Vagina (tissue), 2 donors: ENCODE data around the gene IRF8. TPM values are rescaled to one million over a fixed set of nuclear protein-coding genes. Genes with fewer than 3 reads are reported as not detected.

Source experiments
- DNase-seq, 2 donors: peaks; one replicate each; pipeline ENCODE4 v3.0.0-alpha.2; 2017; ENCODE audit errors: extremely low spot score in 2 of 2
- H3K27ac ChIP-seq: fragments of 200-600 bp; sonication (generic); one replicate; pipeline ENCODE4 v1.5.1; 2019
- H3K27me3 ChIP-seq: fragments of 200-600 bp; sonication (generic); one replicate; pipeline ENCODE4 v1.5.1; 2019
- H3K36me3 ChIP-seq, 2 donors: fragments of 200-600 bp; sonication (generic); one replicate each; pipeline ENCODE4 v1.5.1; 2017 to 2019
- H3K4me1 ChIP-seq: fragments of 200-600 bp; sonication (generic); one replicate; pipeline ENCODE4 v1.5.1; 2019
- H3K4me3 ChIP-seq, 2 donors: fragments of 200-600 bp; sonication (generic); 1 replicate in 1 of 2; 2 replicates in 1 of 2; pipeline ENCODE4 v1.5.1; 2016 to 2019
- H3K9me3 ChIP-seq: fragments of 200-600 bp; sonication (generic); one replicate; pipeline ENCODE4 v1.5.1; 2019
- CTCF ChIP-seq, 3 experiments: fragments of 450-650 bp in 2 of 3; fragments of 200-600 bp in 1 of 3; sonication (generic) in 1 of 3; IDR thresholded peaks; one replicate each; pipeline ENCODE4 v1.5.1; 2017 to 2019; ENCODE audit warnings: antibody characterized with exemption in 3 of 3, mild to moderate bottlenecking in 2 of 3, moderate library complexity in 2 of 3
- POLR2A ChIP-seq, 2 donors: fragments of 450-650 bp; IDR thresholded peaks; one replicate each; pipeline ENCODE4 v1.6.1; 2017; ENCODE audit warnings: antibody characterized with exemption in 2 of 2, mild to moderate bottlenecking in 2 of 2, moderate library complexity in 2 of 2
- POLR2AphosphoS5 ChIP-seq, 2 donors: sonication (generic); formaldehyde crosslinking; IDR thresholded peaks; one replicate each; pipeline ENCODE4 v1.9.0; 2017; ENCODE audit warnings: antibody characterized with exemption in 2 of 2, mild to moderate bottlenecking in 2 of 2, low read depth in 1 of 2; ENCODE audit not compliant: insufficient read depth in 1 of 2
- intact Hi-C: fragments of 100-400 bp; cut with DNase I; formaldehyde crosslinking; loops from one replicate; pipeline ENCODE4 v1.15.1; 2023
- total RNA-seq: library from RNA; depleted of rRNA; stranded (reverse); fragments of >200 nt; gene quantifications from one replicate; pipeline ENCODE4 v1.2.3, GENCODE V29; 2016

Gene IRF8
- total RNA-seq, 1 donor from 2014 or later, result 7.6 TPM

- no peak overlapping the region for H3K27ac ChIP-seq
- no peak overlapping the region for H3K4me3 ChIP-seq
- intact Hi-C loops, result no loop called here
- no peaks in the 10 kb centered on the region for H3K27me3 ChIP-seq
- H3K4me1 ChIP-seq, result no peaks in the 10 kb centered on the region
- no peaks in the 10 kb centered on the region for H3K36me3 ChIP-seq
- no peak for DNase-seq
- H3K9me3 ChIP-seq, result no peaks in the 10 kb centered on the region
- TF ChIP-seq POLR2A (IDR thresholded peaks at IDR 0.05) (no peak), POLR2AphosphoS5 (IDR thresholded peaks at IDR 0.05; ENCODE audit: insufficient read depth in 1 of 2, low read depth in 1 of 2) (no peak), CTCF (IDR thresholded peaks at IDR 0.05) (no peak)
Measured at GRCh38 chr16:85956426-85956825, 57.5 kb downstream of the IRF8 start.

- no peaks in the 10 kb centered on the region for H3K27me3 ChIP-seq
- TF ChIP-seq CTCF (IDR thresholded peaks at IDR 0.05) (no peak), POLR2A (IDR thresholded peaks at IDR 0.05) (no peak)
- no peak overlapping the region for H3K27ac ChIP-seq
- H3K36me3 ChIP-seq, result no peaks in the 10 kb centered on the region
- peaks cover 8% of the 10 kb centered on the region for H3K4me1 ChIP-seq
- H3K9me3 ChIP-seq, result no peaks in the 10 kb centered on the region
- DNase-seq, result no peak
- no peak overlapping the region for H3K4me3 ChIP-seq
- intact Hi-C loops, result no loop called here
Measured at GRCh38 chr16:85958731-85959130, 59.8 kb downstream of the IRF8 start.

DNA sequence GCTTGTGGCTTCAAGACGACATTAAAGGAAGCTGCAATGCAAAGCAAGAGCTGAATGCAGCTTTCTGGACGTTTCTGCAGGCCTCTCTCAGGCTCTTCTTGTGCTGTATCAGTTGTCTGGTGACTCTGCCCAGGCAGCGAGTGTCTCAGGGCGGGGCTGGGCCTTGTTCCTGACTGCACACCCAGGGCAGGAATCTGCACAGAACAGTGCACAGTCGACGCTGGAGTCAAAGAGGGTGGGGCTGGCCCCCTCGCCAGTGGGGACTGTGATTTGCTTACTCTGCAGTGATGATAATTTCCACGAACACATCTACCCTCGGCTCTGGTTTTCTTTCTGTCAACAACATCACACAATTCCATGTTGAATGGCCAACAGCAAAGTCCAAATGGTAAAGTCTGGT lies 60.7 kb downstream of the IRF8 start:
- Histone ChIP-seq H3K36me3 (no peaks in the 10 kb centered on the region), H3K27me3 (no peaks in the 10 kb centered on the region), H3K27ac (no peak overlapping the region), H3K4me3 (no peak overlapping the region), H3K9me3 (no peaks in the 10 kb centered on the region), H3K4me1 (peaks cover 14% of the 10 kb centered on the region)
- intact Hi-C loops, result no loop called here
- no peak for TF ChIP-seq POLR2AphosphoS5 (IDR thresholded peaks at IDR 0.05; ENCODE audit: insufficient read depth in 1 of 2, low read depth in 1 of 2)
- no peak for TF ChIP-seq CTCF (IDR thresholded peaks at IDR 0.05)
- TF ChIP-seq POLR2A (IDR thresholded peaks at IDR 0.05), result no peak
- DNase-seq, result no peak

- H3K4me3 ChIP-seq, result no peak overlapping the region
- H3K27ac ChIP-seq, result no peak overlapping the region
- H3K36me3 ChIP-seq, result no peaks in the 10 kb centered on the region
- H3K27me3 ChIP-seq, result no peaks in the 10 kb centered on the region
- H3K9me3 ChIP-seq, result no peaks in the 10 kb centered on the region
- peaks cover 15% of the 10 kb centered on the region for H3K4me1 ChIP-seq
- intact Hi-C loops, result no loop called here
- TF ChIP-seq CTCF (IDR thresholded peaks at IDR 0.05) (no peak), POLR2A (IDR thresholded peaks at IDR 0.05) (no peak), POLR2AphosphoS5 (IDR thresholded peaks at IDR 0.05; ENCODE audit: insufficient read depth in 1 of 2, low read depth in 1 of 2) (no peak)
- no peak for DNase-seq
Measured at GRCh38 chr16:85960486-85961046, 61.6 kb downstream of the IRF8 start.

DNA sequence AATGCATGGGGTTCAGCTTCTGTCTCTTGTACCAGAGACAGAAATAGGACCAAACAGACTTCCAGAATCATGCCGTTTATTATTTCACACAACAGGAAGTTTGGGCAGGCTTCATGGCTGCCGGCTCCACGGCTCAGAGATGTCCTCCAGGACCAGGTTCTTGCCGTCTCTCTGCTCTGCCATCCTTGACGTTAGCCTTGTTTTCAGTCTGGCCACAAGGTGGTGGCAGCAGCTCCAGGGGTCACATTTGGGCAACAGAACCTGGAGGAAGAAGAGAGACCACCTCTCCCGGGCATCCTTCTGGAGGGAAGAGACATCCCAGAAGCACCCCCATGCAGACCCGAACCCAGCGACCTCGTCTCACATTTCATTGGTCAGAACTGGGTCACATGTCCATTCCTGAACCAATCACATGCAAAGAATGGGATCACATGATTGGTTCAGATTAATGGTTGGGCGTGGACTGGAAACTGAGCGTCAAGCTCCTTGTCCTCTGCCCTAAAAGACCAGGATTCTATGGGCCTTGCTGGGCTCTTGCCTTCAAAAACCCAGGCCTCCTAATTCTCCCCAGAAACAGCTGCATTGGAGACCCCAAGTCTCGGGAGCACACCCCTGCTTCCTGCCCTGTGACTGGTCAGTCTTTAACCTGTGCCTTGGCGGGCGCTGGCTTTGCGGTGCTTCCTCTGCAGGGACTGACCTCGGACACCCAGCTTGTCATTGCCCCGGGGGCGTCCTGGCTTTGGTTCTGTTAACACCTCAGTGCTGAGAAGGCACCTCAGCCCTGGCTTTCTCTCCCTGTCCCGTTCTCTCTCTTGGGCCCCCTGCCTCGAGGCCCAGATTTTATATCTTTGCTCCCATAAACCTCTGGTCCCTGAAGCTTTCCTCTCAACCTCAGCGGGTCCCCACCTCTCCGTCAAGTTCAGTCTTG lies 63.3 kb downstream of the IRF8 start:
- DNase-seq, result no peak
- no peak for TF ChIP-seq POLR2AphosphoS5 (IDR thresholded peaks at IDR 0.05; ENCODE audit: insufficient read depth in 1 of 2, low read depth in 1 of 2)
- TF ChIP-seq POLR2A (IDR thresholded peaks at IDR 0.05), result no peak
- no peak for TF ChIP-seq CTCF (IDR thresholded peaks at IDR 0.05)
- H3K4me1 ChIP-seq, result peaks cover 15% of the 10 kb centered on the region
- intact Hi-C loops, result no loop called here
- H3K36me3 ChIP-seq, result no peaks in the 10 kb centered on the region
- H3K4me3 ChIP-seq, result no peak overlapping the region
- no peaks in the 10 kb centered on the region for H3K27me3 ChIP-seq
- no peak overlapping the region for H3K27ac ChIP-seq
- H3K9me3 ChIP-seq, result no peaks in the 10 kb centered on the region
